Measurements from ENCODE around the gene PRG2.
"Not testable (repeated sequence)": the region's sequence is repeated elsewhere in the genome, so short reads cannot be mapped to it uniquely, and the experiment has no call there.

The PRG2 gene

GRCh38 chr11:57403802-57404147 lies 13.3 kb upstream of the PRG2 start:
- no peak for TF ChIP-seq CTCF (IDR thresholded peaks at IDR 0.05; ENCODE audit: control insufficient read depth, extremely low read depth, insufficient read depth)
- no peak for DNase-seq (ENCODE audit: low read depth)
- no peak overlapping the region for H3K4me3 ChIP-seq (ENCODE audit: low read depth, low read length)

GRCh38 chr11:57403003-57403801 lies 12.8 kb upstream of the PRG2 start:
- H3K4me3 ChIP-seq (ENCODE audit: low read depth, low read length); DNase-seq (ENCODE audit: low read depth): not testable (repeated sequence)

- no peak for TF ChIP-seq CTCF (IDR thresholded peaks at IDR 0.05; ENCODE audit: control insufficient read depth, extremely low read depth, insufficient read depth)
- DNase-seq (ENCODE audit: low read depth) = no peak
- H3K4me3 ChIP-seq (ENCODE audit: low read depth, low read length) = no peak overlapping the region
These were observed 11.9 kb upstream of the PRG2 start for GRCh38 chr11:57402188-57403002.

- no peak for DNase-seq (ENCODE audit: low read depth)
- TF ChIP-seq CTCF (IDR thresholded peaks at IDR 0.05; ENCODE audit: control insufficient read depth, extremely low read depth, insufficient read depth) = no peak
These were observed 9.6 kb upstream of the PRG2 start for GRCh38 chr11:57399972-57400578.

GRCh38 chr11:57399221-57399620 lies 8.8 kb upstream of the PRG2 start:
- no peak for DNase-seq (ENCODE audit: low read depth)
- TF ChIP-seq CTCF (IDR thresholded peaks at IDR 0.05; ENCODE audit: control insufficient read depth, extremely low read depth, insufficient read depth) = no peak
- H3K4me3 ChIP-seq (ENCODE audit: low read depth, low read length) = no peak overlapping the region

More at GRCh38 chr11:57399972-57400578, 9.6 kb upstream of the PRG2 start:
- H3K4me3 ChIP-seq (ENCODE audit: low read depth, low read length) = no peak overlapping the region

GRCh38 chr11:57397394-57397990 lies 7.0 kb upstream of the PRG2 start:
- no peak overlapping the region for H3K4me3 ChIP-seq (ENCODE audit: low read depth, low read length)
- no peak for DNase-seq (ENCODE audit: low read depth)
- no peak for TF ChIP-seq CTCF (IDR thresholded peaks at IDR 0.05; ENCODE audit: control insufficient read depth, extremely low read depth, insufficient read depth)

- no peak for TF ChIP-seq CTCF (IDR thresholded peaks at IDR 0.05; ENCODE audit: control insufficient read depth, extremely low read depth, insufficient read depth)
- DNase-seq (ENCODE audit: low read depth) = no peak
- no peak overlapping the region for H3K4me3 ChIP-seq (ENCODE audit: low read depth, low read length)
These were observed 6.3 kb upstream of the PRG2 start for GRCh38 chr11:57396744-57397143.

Measured in LNCaP clone FGC (cell line).